B cell (primary cell): ENCODE results near the gene KDM4D. TPM values are rescaled to one million over a fixed set of nuclear protein-coding genes. Genes with fewer than 3 reads are reported as not detected.

ENCODE experiments used
- ATAC-seq: fragments of 200-7000 bp; cut with Tn5 transposase; one replicate; pipeline ENCODE4 v1.10.0; 2021; ENCODE audit warnings: low read depth, mild to moderate bottlenecking, moderate number of reproducible peaks, moderate library complexity
- CTCF ChIA-PET: fragments of 350-600 bp; sonication (Branson Sonifier 250); formaldehyde crosslinking; loops from one replicate; lab custom pipeline; 2021; ENCODE audit warnings: antibody characterized with exemption, inconsistent platforms; lab: Charles Lee
- POLR2A ChIA-PET: fragments of 350-600 bp; sonication (Branson Sonifier 250); formaldehyde crosslinking; loops from one replicate; lab custom pipeline; 2021; ENCODE audit warnings: antibody characterized with exemption; lab: Charles Lee
- DNase-seq: peaks from one replicate; pipeline ENCODE4 v3.0.0; 2013
- H2AFZ ChIP-seq: 2 replicates; pipeline ENCODE4 v1.6.1; 2012; ENCODE audit warnings: mild to moderate bottlenecking, low read depth, low read length; ENCODE audit not compliant: insufficient read depth, poor library complexity, severe bottlenecking
- H3K27ac ChIP-seq, 2 donors: 1 replicate in 1 of 2; 2 replicates in 1 of 2; pipeline ENCODE4 v1.5.1; 2012 to 2013; ENCODE audit warnings: low read length in 2 of 2, mild to moderate bottlenecking in 2 of 2, moderate library complexity in 1 of 2
- H3K27me3 ChIP-seq, 4 experiments: fragments of 200-600 bp in 1 of 4; sonication (generic) in 1 of 4; replicated peaks in 1 of 4; 1 replicate in 2 of 4; 2 replicates in 2 of 4; pipeline versions ENCODE4 v1.6.1 to v1.7.0; 2013 to 2016; ENCODE audit warnings: low read length in 3 of 4, mild to moderate bottlenecking in 2 of 4, mixed read lengths in 1 of 4, moderate library complexity in 1 of 4; ENCODE audit not compliant: insufficient read depth in 4 of 4, control insufficient read depth in 3 of 4; ENCODE audit errors: control extremely low read depth in 1 of 4
- H3K36me3 ChIP-seq, 2 experiments: replicated peaks in 1 of 2; 1 replicate in 1 of 2; 2 replicates in 1 of 2; pipeline versions ENCODE4 v1.6.1 to v1.7.1; 2013; ENCODE audit warnings: low read length in 1 of 2; ENCODE audit not compliant: insufficient read depth in 2 of 2, control insufficient read depth in 1 of 2; ENCODE audit errors: control extremely low read depth in 1 of 2, extremely low read depth in 1 of 2
- H3K4me1 ChIP-seq, 2 donors: fragments of 200-600 bp in 1 of 2; sonication (generic) in 1 of 2; 1 replicate in 1 of 2; 2 replicates in 1 of 2; pipeline versions ENCODE4 v1.5.1 to v1.6.1; 2013 to 2017; ENCODE audit warnings: low read length in 2 of 2; ENCODE audit not compliant: control insufficient read depth in 2 of 2, insufficient read depth in 2 of 2
- H3K4me2 ChIP-seq: replicated peaks from 2 replicates; pipeline ENCODE3; 2012; ENCODE audit warnings: mild to moderate bottlenecking, low read depth, low read length; ENCODE audit not compliant: poor library complexity, severe bottlenecking
- H3K4me3 ChIP-seq, 5 experiments: fragments of 200-600 bp in 1 of 5; sonication (generic) in 1 of 5; 1 replicate in 3 of 5; 2 replicates in 2 of 5; pipeline versions ENCODE4 v1.5.1 to v1.7.0; 2011 to 2016; ENCODE audit warnings: low read length in 4 of 5, mild to moderate bottlenecking in 4 of 5, low read depth in 2 of 5, control low read depth in 1 of 5, moderate library complexity in 1 of 5; ENCODE audit not compliant: insufficient read depth in 1 of 5; ENCODE audit errors: control extremely low read depth in 1 of 5, extremely low read depth in 1 of 5
- H3K79me2 ChIP-seq: fragments of 200-600 bp; sonication (generic); one replicate; pipeline ENCODE4 v1.6.0; 2016; ENCODE audit warnings: low read length; ENCODE audit not compliant: control insufficient read depth, insufficient read depth
- H3K9ac ChIP-seq: fragments of 200-600 bp; sonication (generic); 2 replicates; pipeline ENCODE4 v1.6.1; 2017; ENCODE audit warnings: mild to moderate bottlenecking, low read length, moderate library complexity
- H3K9me3 ChIP-seq, 3 donors: one replicate each; pipeline versions ENCODE4 v1.6.1 to v1.7.1; 2013; ENCODE audit warnings: low read length in 2 of 3; ENCODE audit not compliant: control insufficient read depth in 2 of 3, insufficient read depth in 1 of 3; ENCODE audit errors: control extremely low read depth in 1 of 3
- H4K20me1 ChIP-seq: 2 replicates; pipeline ENCODE4 v1.6.0; 2012; ENCODE audit warnings: mild to moderate bottlenecking, low read length; ENCODE audit not compliant: insufficient read depth, control insufficient read depth, poor library complexity, severe bottlenecking
- H3K27ac Mint-ChIP-seq: one replicate; pipeline ENCODE4 v1.8.0; 2021; ENCODE audit warnings: mixed read lengths
- H3K27me3 Mint-ChIP-seq: one replicate; pipeline ENCODE4 v1.8.0; 2021; ENCODE audit warnings: mixed read lengths
- H3K4me1 Mint-ChIP-seq: one replicate; pipeline ENCODE4 v1.8.0; 2021; ENCODE audit warnings: mixed read lengths
- H3K4me3 Mint-ChIP-seq: one replicate; pipeline ENCODE4 v1.8.0; 2021; ENCODE audit warnings: mixed read lengths
- H3K9me3 Mint-ChIP-seq: one replicate; pipeline ENCODE4 v1.8.0; 2022; ENCODE audit warnings: mixed read lengths; ENCODE audit not compliant: insufficient read depth
- CTCF ChIP-seq: fragments of 200-600 bp; IDR thresholded peaks from one replicate; pipeline ENCODE4 v1.8.0; 2022; ENCODE audit warnings: antibody characterized with exemption, mild to moderate bottlenecking
- EZH2 ChIP-seq: IDR thresholded peaks from 2 replicates; pipeline ENCODE4 v1.6.1; 2012; ENCODE audit warnings: borderline replicate concordance, low read depth, mild to moderate bottlenecking, moderate library complexity, low read length; ENCODE audit not compliant: insufficient read depth, poor library complexity, severe bottlenecking
- whole genome bisulfite sequencing: methylation state at CpG from one replicate; pipeline ENCODE4 v1.1.5; 2013; ENCODE audit warnings: missing lambda C conversion rate; ENCODE audit not compliant: insufficient coverage; 5-methylcytosine and 5-hydroxymethylcytosine counted together
- intact Hi-C: fragments of 100-400 bp; cut with micrococcal nuclease; formaldehyde crosslinking; loops from one replicate; pipeline ENCODE4 v1.10.0; 2022
- polyA plus RNA-seq: library from polyadenylated mRNA; depleted of rRNA; stranded (reverse); fragments of >200 nt; gene quantifications from 2 replicates; pipeline ENCODE4 v1.2.3, GENCODE V29; 2012
- total RNA-seq, 2 donors: library from RNA; stranded (reverse); fragments of 120-200 nt in 1 of 2; gene quantifications; 1 replicate in 1 of 2; 2 replicates in 1 of 2; pipeline versions ENCODE4 v1.2.3 to v1.2.4, GENCODE V29; 2013 to 2022

KDM4D gene
- total and polyA plus RNA-seq, 2 donors (not counting 1 experiment from before 2014, with no cell fraction given): 0.44 to 0.58 TPM

GRCh38 chr11:94933223-94934130 lies 40.0 kb upstream of the KDM4D start:
- POLR2A ChIA-PET: no interaction called here
- Histone ChIP-seq H3K4me3 (no peak overlapping the region), H3K4me2 (no peak overlapping the region), H3K9ac (no peak overlapping the region), H3K4me1 (no peaks in the 10 kb centered on the region), H2AFZ (no peak overlapping the region), H4K20me1 (no peaks in the 10 kb centered on the region), H3K36me3 (no peaks in the 10 kb centered on the region), H3K27me3 (no peaks in the 10 kb centered on the region), H3K79me2 (no peaks in the 10 kb centered on the region), H3K27ac (no peak overlapping the region), H3K9me3 (no peaks in the 10 kb centered on the region)
- Mint-ChIP-seq H3K27ac (no peak overlapping the region), H3K4me3 (no peak overlapping the region), H3K9me3 (no peaks in the 10 kb centered on the region), H3K27me3 (peaks cover 13% of the 10 kb centered on the region), H3K4me1 (no peaks in the 10 kb centered on the region)
- DNase-seq: no peak
- CTCF ChIA-PET: no interaction called here
- TF ChIP-seq EZH2: no peak
- no peak for TF ChIP-seq CTCF
- intact Hi-C loops: no loop called here
- WGBS: no CpG with 5 or more reads among the region's 5 CpGs
- ATAC-seq: no peak

- Mint-ChIP-seq H3K27ac (no peak overlapping the region), H3K9me3 (no peaks in the 10 kb centered on the region), H3K4me3 (no peak overlapping the region), H3K4me1 (no peaks in the 10 kb centered on the region), H3K27me3 (peaks cover 13% of the 10 kb centered on the region)
- Histone ChIP-seq H3K4me1 (no peaks in the 10 kb centered on the region), H3K27ac (no peak overlapping the region), H3K27me3 (no peaks in the 10 kb centered on the region), H3K4me2 (no peak overlapping the region), H3K79me2 (no peaks in the 10 kb centered on the region), H2AFZ (no peak overlapping the region), H4K20me1 (no peaks in the 10 kb centered on the region), H3K4me3 (no peak overlapping the region), H3K36me3 (no peaks in the 10 kb centered on the region), H3K9me3 (no peaks in the 10 kb centered on the region), H3K9ac (no peak overlapping the region)
- intact Hi-C loops: no loop called here
- ChIA-PET POLR2A (no interaction called here), CTCF (no interaction called here)
- no peak for DNase-seq
- WGBS: no CpG with 5 or more reads among the region's 4 CpGs
- TF ChIP-seq EZH2: no peak
- no peak for TF ChIP-seq CTCF
- ATAC-seq: no peak
These were observed 39.1 kb upstream of the KDM4D start for GRCh38 chr11:94934362-94934761.
